Measurements from ENCODE around the gene SH3RF3.

- TF ChIP-seq CTCF (IDR thresholded peaks at IDR 0.05): no peak
- no peak for TF ChIP-seq POLR2A (IDR thresholded peaks at IDR 0.05)
- no peak for TF ChIP-seq POLR2AphosphoS5 (IDR thresholded peaks at IDR 0.05)
Measured at GRCh38 chr2:109313343-109313742, 184.3 kb downstream of the SH3RF3 start.
